ENCODE data around the gene KIRREL1.

GRCh38 chr1:158000507-158000906 lies 7.1 kb downstream of the KIRREL1 start:
- TF ChIP-seq POLR2AphosphoS5 (IDR thresholded peaks at IDR 0.05; ENCODE audit: low read depth, low read length) (no peak), REST (IDR thresholded peaks at IDR 0.05; ENCODE audit: insufficient read depth in 1 of 2, low read depth in 2 of 2, low read length in 2 of 2) (no peak)
